Epithelial cell of esophagus (primary cell): ENCODE results near the gene SAMHD1.
"Not testable (repeated sequence)": the region's sequence is repeated elsewhere in the genome, so short reads cannot be mapped to it uniquely, and the experiment has no call there.

Experiments used
- DNase-seq: peaks from one replicate; pipeline ENCODE4 v3.0.0; 2010; ENCODE audit warnings: low read depth
- H3K4me3 ChIP-seq: 2 replicates; pipeline ENCODE4 v1.5.1; 2011; ENCODE audit warnings: mild to moderate bottlenecking, low read length, control low read depth
- CTCF ChIP-seq: IDR thresholded peaks from 2 replicates; pipeline ENCODE4 v1.5.1; 2011; ENCODE audit warnings: low read depth, mild to moderate bottlenecking, low read length, control low read depth, inconsistent platforms; ENCODE audit not compliant: insufficient read depth; ENCODE audit errors: missing control alignments

Gene SAMHD1

GRCh38 chr20:36847009-36847709 is 104.3 kb downstream of the SAMHD1 start:
- H3K4me3 ChIP-seq = no peak overlapping the region
- no peak for TF ChIP-seq CTCF
- peak; percentile 95 for DNase-seq

GRCh38 chr20:36845288-36845971 is 106.1 kb downstream of the SAMHD1 start:
- TF ChIP-seq CTCF = no peak
- DNase-seq = no peak
- no peak overlapping the region for H3K4me3 ChIP-seq

GRCh38 chr20:36841030-36841429 is 110.5 kb downstream of the SAMHD1 start:
- not testable (repeated sequence) for DNase-seq, H3K4me3 ChIP-seq
